ENCODE data around the gene SERHL2. TPM values are rescaled to one million over a fixed set of nuclear protein-coding genes. Genes with fewer than 3 reads are reported as not detected.
A peak's percentile ranks its signal among the peaks of the same experiment; 100 is the strongest.

Gene SERHL2
- total and polyA plus RNA-seq, 12 donors = 1.1 to 11.6 (median 5.6) TPM

- no peak for DNase-seq
- no peaks in the 10 kb centered on the region for H3K36me3 ChIP-seq (replicated peaks in 1 of 2)
- no peak overlapping the region for H3K4me3 ChIP-seq
- WGBS, 4 donors = 31 to 49% (median 37%) methylated on average over 8 to 11 of the region's 11 CpGs
- H3K27ac ChIP-seq = peak overlapping the region; percentile 7 to 77 (median 67)
- no peaks in the 10 kb centered on the region for H3K27me3 ChIP-seq
- TF ChIP-seq CTCF (IDR thresholded peaks at IDR 0.05) (no peak), POLR2A (IDR thresholded peaks at IDR 0.05) (no peak)
- peaks cover 62 to 84% of the 10 kb centered on the region in 2 donors for H3K4me1 ChIP-seq (replicated peaks in 1 of 2)
- H3K9me3 ChIP-seq (replicated peaks in 1 of 3) = no peaks in the 10 kb centered on the region
- intact Hi-C loops (cut with DNase I) = no loop called here
These were observed 55.1 kb downstream of the SERHL2 start for GRCh38 chr22:42608823-42609361.

GRCh38 chr22:42610186-42610585 is 56.4 kb downstream of the SERHL2 start:
- peak overlapping the region in 4 of 5 donors; percentile 37 to 77 (median 68) for H3K27ac ChIP-seq
- 17 to 35% (median 25%) methylated on average over 4 to 5 of the region's 5 CpGs for WGBS, 4 donors
- no peak overlapping the region for H3K4me3 ChIP-seq
- TF ChIP-seq CTCF (IDR thresholded peaks at IDR 0.05) (no peak), POLR2A (IDR thresholded peaks at IDR 0.05) (peak in 1 of 2 donors; percentile 8)
- intact Hi-C loops (cut with DNase I) = no loop called here
- no peaks in the 10 kb centered on the region for H3K36me3 ChIP-seq (replicated peaks in 1 of 2)
- peak in 1 of 7 donors; percentile 47 for DNase-seq
- H3K9me3 ChIP-seq (replicated peaks in 1 of 3) = no peaks in the 10 kb centered on the region
- no peaks in the 10 kb centered on the region for H3K27me3 ChIP-seq
- H3K4me1 ChIP-seq (replicated peaks in 1 of 2) = peaks cover 62 to 77% of the 10 kb centered on the region in 2 donors

- WGBS, 4 donors = 52 to 73% (median 71%) methylated on average over 1 of the region's 1 CpG
- no peak for DNase-seq
- intact Hi-C loops (cut with DNase I) = no loop called here
- Histone ChIP-seq H3K27ac (peak overlapping the region in 2 of 5 donors; percentile 61 to 67), H3K36me3 (replicated peaks in 1 of 2) (no peaks in the 10 kb centered on the region), H3K4me3 (no peak overlapping the region), H3K4me1 (replicated peaks in 1 of 2) (peaks cover 67 to 79% of the 10 kb centered on the region in 2 donors), H3K9me3 (replicated peaks in 1 of 3) (no peaks in the 10 kb centered on the region), H3K27me3 (no peaks in the 10 kb centered on the region)
- TF ChIP-seq POLR2A (IDR thresholded peaks at IDR 0.05) (no peak), CTCF (IDR thresholded peaks at IDR 0.05) (no peak)
These were observed 57.3 kb downstream of the SERHL2 start for GRCh38 chr22:42611051-42611450.

- intact Hi-C loops (cut with DNase I) = no loop called here
- Histone ChIP-seq H3K4me3 (no peak overlapping the region), H3K27ac (no peak overlapping the region), H3K9me3 (replicated peaks in 1 of 3) (no peaks in the 10 kb centered on the region), H3K36me3 (replicated peaks in 1 of 2) (no peaks in the 10 kb centered on the region), H3K27me3 (no peaks in the 10 kb centered on the region), H3K4me1 (replicated peaks in 1 of 2) (peaks cover 59 to 69% of the 10 kb centered on the region in 2 donors)
- DNase-seq = no peak
- TF ChIP-seq CTCF (IDR thresholded peaks at IDR 0.05) (no peak), POLR2A (IDR thresholded peaks at IDR 0.05) (no peak)
- WGBS, 4 donors = 71 to 81% (median 75%) methylated on average over 11 of the region's 11 CpGs
These were observed 58.6 kb downstream of the SERHL2 start for GRCh38 chr22:42612336-42612735.
